Liver (tissue), 9 donors: ENCODE data around the gene STK32C. TPM values are rescaled to one million over a fixed set of nuclear protein-coding genes. Genes with fewer than 3 reads are reported as not detected.
"Not testable (repeated sequence)": the region's sequence is repeated elsewhere in the genome, so short reads cannot be mapped to it uniquely, and the experiment has no call there.

Experiments used
- DNase-seq: peaks from one replicate; pipeline ENCODE4 v3.0.0-alpha.2; 2017; ENCODE audit warnings: low spot score
- H3K27ac ChIP-seq, 2 donors: one replicate each; pipeline ENCODE4 v1.7.0; 2013; ENCODE audit warnings: inconsistent platforms in 2 of 2, low read length in 2 of 2, control low read depth in 1 of 2, low read depth in 1 of 2, mild to moderate bottlenecking in 1 of 2
- H3K27me3 ChIP-seq, 4 donors: one replicate each; pipeline versions ENCODE4 v1.6.1 to v1.7.0; 2013; ENCODE audit warnings: low read length in 3 of 4, inconsistent platforms in 1 of 4, mild to moderate bottlenecking in 1 of 4, moderate library complexity in 1 of 4; ENCODE audit not compliant: control insufficient read depth in 4 of 4, insufficient read depth in 4 of 4
- H3K36me3 ChIP-seq, 4 donors: one replicate each; pipeline versions ENCODE4 v1.6.1 to v1.7.0; 2013; ENCODE audit warnings: low read length in 3 of 4, mild to moderate bottlenecking in 3 of 4, low read depth in 1 of 4, moderate library complexity in 1 of 4; ENCODE audit not compliant: control insufficient read depth in 4 of 4, insufficient read depth in 3 of 4
- H3K4me1 ChIP-seq, 4 donors: one replicate each; pipeline versions ENCODE4 v1.6.1 to v1.7.0; 2013; ENCODE audit warnings: low read length in 3 of 4, mild to moderate bottlenecking in 3 of 4, moderate library complexity in 1 of 4; ENCODE audit not compliant: control insufficient read depth in 4 of 4, insufficient read depth in 4 of 4
- H3K4me3 ChIP-seq, 3 donors: one replicate each; pipeline versions ENCODE4 v1.6.1 to v1.7.0; 2013; ENCODE audit warnings: low read length in 3 of 3, control low read depth in 1 of 3, low read depth in 1 of 3, mild to moderate bottlenecking in 1 of 3
- H3K9ac ChIP-seq, 2 donors: one replicate each; pipeline ENCODE4 v1.7.0; 2013; ENCODE audit warnings: low read length in 2 of 2, mild to moderate bottlenecking in 2 of 2, moderate library complexity in 2 of 2, control low read depth in 1 of 2, low read depth in 1 of 2
- H3K9me3 ChIP-seq, 4 donors: one replicate each; pipeline versions ENCODE4 v1.6.1 to v1.7.0; 2013; ENCODE audit warnings: low read length in 3 of 4; ENCODE audit not compliant: control insufficient read depth in 4 of 4
- ATF3 ChIP-seq: IDR thresholded peaks from 2 replicates; pipeline ENCODE4 v1.6.1; 2016; ENCODE audit warnings: antibody characterized with exemption
- FOXA1 ChIP-seq: IDR thresholded peaks from 2 replicates; pipeline ENCODE4 v1.6.1; 2016; ENCODE audit warnings: antibody characterized with exemption
- FOXA2 ChIP-seq: IDR thresholded peaks from 2 replicates; pipeline ENCODE4 v1.6.1; 2016; ENCODE audit warnings: antibody characterized with exemption
- HNF4A ChIP-seq, 2 donors: conservative IDR thresholded peaks; 2 replicates each; pipeline ENCODE4 v1.6.1; 2016; ENCODE audit warnings: antibody characterized with exemption in 2 of 2, mild to moderate bottlenecking in 2 of 2
- HNF4G ChIP-seq: IDR thresholded peaks from 2 replicates; pipeline ENCODE4 v1.6.1; 2016; ENCODE audit warnings: antibody characterized with exemption
- JUND ChIP-seq, 2 donors: IDR thresholded peaks; 2 replicates each; pipeline ENCODE4 v1.6.1; 2016; ENCODE audit warnings: antibody characterized with exemption in 2 of 2
- MAX ChIP-seq: IDR thresholded peaks from 2 replicates; pipeline ENCODE4 v1.6.1; 2016; ENCODE audit warnings: antibody characterized with exemption
- NR2F2 ChIP-seq: IDR thresholded peaks from 2 replicates; pipeline ENCODE4 v1.6.1; 2016; ENCODE audit warnings: antibody characterized with exemption
- REST ChIP-seq: IDR thresholded peaks from 2 replicates; pipeline ENCODE4 v1.6.1; 2016; ENCODE audit warnings: antibody characterized with exemption, mild to moderate bottlenecking
- RXRA ChIP-seq, 2 donors: IDR thresholded peaks; 2 replicates each; pipeline ENCODE4 v1.6.1; 2017 to 2018; ENCODE audit warnings: antibody characterized with exemption in 2 of 2, mild to moderate bottlenecking in 1 of 2
- SP1 ChIP-seq: IDR thresholded peaks from 2 replicates; pipeline ENCODE4 v1.6.1; 2018; ENCODE audit warnings: antibody characterized with exemption, mild to moderate bottlenecking
- TAF1 ChIP-seq: conservative IDR thresholded peaks from 2 replicates; pipeline ENCODE4 v1.6.1; 2016; ENCODE audit warnings: antibody characterized with exemption, mild to moderate bottlenecking
- ZBTB33 ChIP-seq: IDR thresholded peaks from 2 replicates; pipeline ENCODE4 v1.6.1; 2016; ENCODE audit warnings: antibody characterized with exemption
- WGBS: extraction: QIAGEN DNeasy Blood & Tissue Kit; methylation state at CpG from one replicate; pipeline ENCODE4 v1.1.7; 2013; 5-methylcytosine and 5-hydroxymethylcytosine counted together
- polyA plus RNA-seq, 2 donors: library from polyadenylated mRNA; stranded (reverse) in 1 of 2; unstranded in 1 of 2; fragments of 200-250 nt in 1 of 2; fragments of >200 nt in 1 of 2; fragmentation: Nextera tagmentation in 1 of 2; extraction: Ambion mirVana in 1 of 2; gene quantifications; one replicate each; pipeline versions ENCODE4 v1.2.1 to v1.2.3, GENCODE V29; 2013 to 2015
- total RNA-seq, 2 donors: library from RNA; depleted of rRNA; stranded (reverse); fragments of >200 nt; gene quantifications; one replicate each; pipeline ENCODE4 v1.2.3, GENCODE V29; 2014
- donor health status: healthy.
- donor health status: healthy.
- donor health status: healthy.
- donor health status: healthy.
- donor health status: healthy.

STK32C gene
- total and polyA plus RNA-seq, 4 donors: 1.8 to 4.6 (median 2.2) TPM

- Histone ChIP-seq H3K9ac (no peak overlapping the region), H3K27ac (no peak overlapping the region), H3K4me1 (peaks cover 0 to 2% (median 0%) of the 10 kb centered on the region in 4 donors), H3K4me3 (no peak overlapping the region), H3K27me3 (no peaks in the 10 kb centered on the region), H3K9me3 (no peaks in the 10 kb centered on the region), H3K36me3 (no peaks in the 10 kb centered on the region)
- TF ChIP-seq REST: no peak
- TF ChIP-seq ZBTB33: no peak
- no peak for TF ChIP-seq FOXA2
- TF ChIP-seq FOXA1: no peak
- TF ChIP-seq NR2F2: no peak
- no peak for TF ChIP-seq RXRA (IDR thresholded peaks at IDR 0.05)
- TF ChIP-seq MAX: no peak
- no peak for TF ChIP-seq SP1
- no peak for TF ChIP-seq HNF4G
- no peak for TF ChIP-seq JUND (IDR thresholded peaks at IDR 0.05)
- TF ChIP-seq ATF3: no peak
- no peak for TF ChIP-seq HNF4A (conservative IDR thresholded peaks at IDR 0.05)
- no peak for TF ChIP-seq TAF1
- 72% methylated on average over 21 of the region's 21 CpGs for WGBS
- DNase-seq: no peak
Observed at GRCh38 chr10:132222726-132223125, 85.0 kb downstream of the STK32C start.

- not testable (repeated sequence) for DNase-seq, H3K27me3 ChIP-seq, H3K27ac ChIP-seq, H3K4me1 ChIP-seq, H3K9me3 ChIP-seq, H3K36me3 ChIP-seq, H3K4me3 ChIP-seq, H3K9ac ChIP-seq
- WGBS: 83% methylated on average over 18 of the region's 18 CpGs
Observed at GRCh38 chr10:132220996-132221395, 86.8 kb downstream of the STK32C start.

- DNase-seq: no peak
- Histone ChIP-seq H3K27me3 (no peaks in the 10 kb centered on the region), H3K4me1 (no peaks in the 10 kb centered on the region), H3K36me3 (peaks cover 0 to 2% (median 0%) of the 10 kb centered on the region in 4 donors), H3K9ac (no peak overlapping the region), H3K27ac (no peak overlapping the region), H3K9me3 (peaks cover 0 to 4% (median 2%) of the 10 kb centered on the region in 4 donors), H3K4me3 (no peak overlapping the region)
- WGBS: 92% methylated on average over 9 of the region's 9 CpGs
- TF ChIP-seq SP1 (no peak), NR2F2 (no peak), REST (no peak)
Observed at GRCh38 chr10:132220061-132220460, 87.7 kb downstream of the STK32C start.
